ENCODE measurements around the gene ZNF521.

The ZNF521 gene

DNA sequence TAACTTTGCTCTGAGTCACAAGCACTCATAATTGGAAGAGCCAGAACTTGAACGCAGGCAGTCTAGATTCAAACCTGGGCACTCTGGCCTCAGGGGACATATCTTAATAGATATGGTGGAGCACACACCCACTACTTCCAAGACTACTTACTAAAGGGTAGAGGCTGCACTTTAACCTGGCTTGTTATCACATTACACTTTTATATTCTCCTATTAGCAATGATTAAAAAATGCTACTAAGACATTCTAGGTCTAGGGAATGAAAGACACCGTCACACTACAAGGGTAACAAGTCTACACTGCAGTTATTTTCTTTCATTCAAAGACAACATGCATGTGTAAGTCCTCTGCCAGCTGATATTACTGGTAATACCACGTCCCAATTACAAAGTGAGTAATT, 258.8 kb downstream of the ZNF521 start:
- no peak overlapping the region for H3K4me3 ChIP-seq (ENCODE audit: low read depth, low read length)
- no peak for DNase-seq (ENCODE audit: low read depth)
- TF ChIP-seq, protein P1, sequence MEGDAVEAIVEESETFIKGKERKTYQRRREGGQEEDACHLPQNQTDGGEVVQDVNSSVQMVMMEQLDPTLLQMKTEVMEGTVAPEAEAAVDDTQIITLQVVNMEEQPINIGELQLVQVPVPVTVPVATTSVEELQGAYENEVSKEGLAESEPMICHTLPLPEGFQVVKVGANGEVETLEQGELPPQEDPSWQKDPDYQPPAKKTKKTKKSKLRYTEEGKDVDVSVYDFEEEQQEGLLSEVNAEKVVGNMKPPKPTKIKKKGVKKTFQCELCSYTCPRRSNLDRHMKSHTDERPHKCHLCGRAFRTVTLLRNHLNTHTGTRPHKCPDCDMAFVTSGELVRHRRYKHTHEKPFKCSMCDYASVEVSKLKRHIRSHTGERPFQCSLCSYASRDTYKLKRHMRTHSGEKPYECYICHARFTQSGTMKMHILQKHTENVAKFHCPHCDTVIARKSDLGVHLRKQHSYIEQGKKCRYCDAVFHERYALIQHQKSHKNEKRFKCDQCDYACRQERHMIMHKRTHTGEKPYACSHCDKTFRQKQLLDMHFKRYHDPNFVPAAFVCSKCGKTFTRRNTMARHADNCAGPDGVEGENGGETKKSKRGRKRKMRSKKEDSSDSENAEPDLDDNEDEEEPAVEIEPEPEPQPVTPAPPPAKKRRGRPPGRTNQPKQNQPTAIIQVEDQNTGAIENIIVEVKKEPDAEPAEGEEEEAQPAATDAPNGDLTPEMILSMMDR (IDR thresholded peaks at IDR 0.05; ENCODE audit: low read depth, low read length), result no peak
- TF ChIP-seq, protein P2, sequence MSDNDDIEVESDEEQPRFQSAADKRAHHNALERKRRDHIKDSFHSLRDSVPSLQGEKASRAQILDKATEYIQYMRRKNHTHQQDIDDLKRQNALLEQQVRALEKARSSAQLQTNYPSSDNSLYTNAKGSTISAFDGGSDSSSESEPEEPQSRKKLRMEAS (IDR thresholded peaks at IDR 0.05; ENCODE audit: low read depth, low read length), result no peak
- TF ChIP-seq MYC (IDR thresholded peaks at IDR 0.05; ENCODE audit: low read depth, low read length) (no peak), POLR2A (IDR thresholded peaks at IDR 0.05; ENCODE audit: extremely low read depth, insufficient read length) (no peak)

DNA sequence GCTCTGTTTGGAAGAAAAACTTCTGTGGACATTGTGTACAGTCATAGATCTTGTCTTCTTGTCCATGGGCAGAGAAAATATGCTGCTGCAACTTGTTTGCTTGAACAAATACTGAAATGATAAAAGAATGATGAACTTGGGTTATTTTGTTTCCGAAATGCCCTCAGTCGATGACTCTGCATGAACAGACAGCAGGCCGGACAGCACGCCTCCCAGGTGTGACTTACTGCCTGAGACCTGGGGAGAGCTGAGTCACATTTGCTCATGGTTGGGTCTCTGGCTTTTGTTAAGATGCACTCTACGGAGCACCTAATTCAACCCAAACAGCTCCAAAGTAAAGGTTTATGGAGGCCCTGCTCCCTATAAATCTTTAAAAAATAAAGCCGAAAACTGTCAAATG, 262.5 kb downstream of the ZNF521 start:
- TF ChIP-seq MYC (IDR thresholded peaks at IDR 0.05; ENCODE audit: low read depth, low read length) (no peak), POLR2A (IDR thresholded peaks at IDR 0.05; ENCODE audit: extremely low read depth, insufficient read length) (no peak)
- TF ChIP-seq, protein P2 (IDR thresholded peaks at IDR 0.05; ENCODE audit: low read depth, low read length), result no peak
- TF ChIP-seq, protein P1 (IDR thresholded peaks at IDR 0.05; ENCODE audit: low read depth, low read length), result no peak
- no peak for DNase-seq (ENCODE audit: low read depth)
- H3K4me3 ChIP-seq (ENCODE audit: low read depth, low read length), result no peak overlapping the region

DNA sequence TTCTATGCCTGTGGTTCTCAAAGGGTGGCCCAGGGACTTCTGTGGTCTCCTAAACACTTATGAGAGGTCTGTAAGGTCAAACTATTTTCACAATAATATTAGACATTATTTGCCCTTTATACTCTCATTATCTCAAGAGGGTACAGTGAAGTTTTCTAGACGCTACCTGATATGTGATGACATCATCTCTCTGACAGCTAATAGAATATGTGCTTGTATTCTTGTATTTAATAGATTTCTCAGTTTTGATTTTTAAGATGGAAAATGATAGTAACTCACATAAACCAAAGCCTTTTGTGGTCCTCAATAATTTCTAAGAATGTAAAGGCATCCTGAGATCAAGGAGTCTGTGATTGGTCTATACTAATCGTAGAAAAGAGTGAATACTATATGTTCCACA, 265.1 kb downstream of the ZNF521 start:
- no peak for DNase-seq (ENCODE audit: low read depth)
- no peak overlapping the region for H3K4me3 ChIP-seq (ENCODE audit: low read depth, low read length)
- TF ChIP-seq POLR2A (IDR thresholded peaks at IDR 0.05; ENCODE audit: extremely low read depth, insufficient read length) (no peak), MYC (IDR thresholded peaks at IDR 0.05; ENCODE audit: low read depth, low read length) (no peak)
- TF ChIP-seq, protein P2 (IDR thresholded peaks at IDR 0.05; ENCODE audit: low read depth, low read length), result no peak
- TF ChIP-seq, protein P1 (IDR thresholded peaks at IDR 0.05; ENCODE audit: low read depth, low read length), result no peak

DNA sequence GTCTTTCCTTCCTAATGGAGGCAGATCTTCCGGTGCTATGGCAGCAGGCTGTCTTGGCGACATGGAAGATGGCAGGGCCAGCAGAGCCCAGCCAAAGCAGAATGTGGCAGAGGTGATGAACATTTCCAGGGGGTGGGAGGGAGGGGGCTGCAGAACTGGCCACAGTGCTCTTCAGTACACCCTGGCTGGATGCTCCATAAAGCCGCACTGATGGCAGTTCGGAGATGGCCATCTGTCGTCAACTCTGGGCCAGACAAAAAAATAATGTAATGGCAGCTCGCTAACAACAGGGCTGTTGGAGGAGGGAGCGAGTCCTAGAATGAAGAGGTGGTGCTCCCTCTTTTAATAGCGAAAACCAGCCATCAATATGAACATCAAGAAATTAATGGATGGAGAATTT, 271.0 kb downstream of the ZNF521 start:
- H3K4me3 ChIP-seq (ENCODE audit: low read depth, low read length), result no peak overlapping the region
- no peak for DNase-seq (ENCODE audit: low read depth)
- TF ChIP-seq POLR2A (IDR thresholded peaks at IDR 0.05; ENCODE audit: extremely low read depth, insufficient read length) (no peak), MYC (IDR thresholded peaks at IDR 0.05; ENCODE audit: low read depth, low read length) (no peak)
- TF ChIP-seq, protein P2 (IDR thresholded peaks at IDR 0.05; ENCODE audit: low read depth, low read length), result no peak
- TF ChIP-seq, protein P1 (IDR thresholded peaks at IDR 0.05; ENCODE audit: low read depth, low read length), result no peak

DNA sequence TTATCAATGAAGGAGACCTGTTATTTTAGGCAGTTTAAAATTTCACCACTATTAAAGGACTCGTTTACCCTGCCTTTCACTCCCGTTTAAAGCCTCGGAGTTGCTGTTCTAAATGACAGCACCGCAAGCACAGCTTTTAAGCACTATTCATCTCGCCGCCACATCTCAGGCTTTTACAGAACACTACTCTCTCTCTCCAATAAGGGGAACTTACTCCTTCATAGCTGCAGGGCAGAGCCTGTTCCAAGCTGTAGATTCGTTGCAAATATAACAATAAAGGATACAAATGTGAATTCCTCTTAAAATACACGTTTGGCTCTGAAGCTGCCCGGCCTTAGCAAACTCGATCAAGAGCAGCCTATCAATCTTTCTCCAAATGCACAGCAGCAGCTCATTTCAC, 271.8 kb downstream of the ZNF521 start:
- DNase-seq (ENCODE audit: low read depth), result no peak
- TF ChIP-seq, protein P2 (IDR thresholded peaks at IDR 0.05; ENCODE audit: low read depth, low read length), result no peak
- TF ChIP-seq MYC (IDR thresholded peaks at IDR 0.05; ENCODE audit: low read depth, low read length), result no peak
- no peak overlapping the region for H3K4me3 ChIP-seq (ENCODE audit: low read depth, low read length)

DNA sequence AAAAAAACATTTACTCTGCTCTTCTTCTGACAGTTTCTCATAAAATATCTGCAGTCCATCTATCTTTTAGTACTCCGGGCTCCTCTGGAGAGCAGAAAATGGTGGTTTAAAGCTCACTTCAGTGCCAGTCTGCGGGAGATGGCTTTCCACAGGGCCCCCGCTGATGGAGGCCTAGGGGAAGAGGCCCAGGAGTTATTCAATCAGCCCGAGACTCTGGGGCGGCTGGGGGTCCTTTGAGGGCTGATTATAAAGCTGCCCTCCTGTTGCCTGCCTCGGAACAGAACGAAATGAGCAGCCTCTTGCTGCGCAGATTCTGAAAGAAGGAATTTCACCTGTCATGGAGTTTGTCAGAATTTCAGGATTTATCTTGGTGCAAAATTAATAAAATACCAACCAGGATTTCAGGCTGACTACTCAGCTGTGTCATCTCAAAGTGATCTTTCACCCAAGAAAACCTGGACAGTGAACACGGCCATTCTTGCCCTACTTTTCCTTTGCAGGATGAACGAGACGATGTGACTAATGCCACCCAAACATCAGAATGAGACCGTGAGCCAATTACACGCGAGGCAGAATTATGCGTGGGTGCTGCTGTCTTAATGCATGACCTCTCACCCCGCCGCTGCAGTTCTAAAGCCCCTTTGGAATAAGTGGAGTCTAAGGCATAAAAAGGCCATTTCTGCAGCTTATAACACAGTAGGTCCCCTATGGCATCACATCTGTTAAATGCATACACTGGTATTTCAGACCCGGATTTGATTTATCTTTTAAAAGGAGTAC, 273.8 kb downstream of the ZNF521 start:
- TF ChIP-seq POLR2A (IDR thresholded peaks at IDR 0.05; ENCODE audit: extremely low read depth, insufficient read length), result no peak
- no peak for TF ChIP-seq MYC (IDR thresholded peaks at IDR 0.05; ENCODE audit: low read depth, low read length)
- TF ChIP-seq, protein P2 (IDR thresholded peaks at IDR 0.05; ENCODE audit: low read depth, low read length), result no peak
- TF ChIP-seq, protein P1 (IDR thresholded peaks at IDR 0.05; ENCODE audit: low read depth, low read length), result no peak
- no peak for DNase-seq (ENCODE audit: low read depth)
- no peak overlapping the region for H3K4me3 ChIP-seq (ENCODE audit: low read depth, low read length)
